HG03558 (cell line): ENCODE measurements around the gene WSB2.

ENCODE experiments used
- ATAC-seq: cut with Tn5 transposase; IDR thresholded peaks from one replicate; pipeline ENCODE4 v1.9.1; 2021; ENCODE audit warnings: moderate number of reproducible peaks; ENCODE audit not compliant: unreplicated experiment; ENCODE audit errors: extremely low read depth

Gene WSB2

DNA sequence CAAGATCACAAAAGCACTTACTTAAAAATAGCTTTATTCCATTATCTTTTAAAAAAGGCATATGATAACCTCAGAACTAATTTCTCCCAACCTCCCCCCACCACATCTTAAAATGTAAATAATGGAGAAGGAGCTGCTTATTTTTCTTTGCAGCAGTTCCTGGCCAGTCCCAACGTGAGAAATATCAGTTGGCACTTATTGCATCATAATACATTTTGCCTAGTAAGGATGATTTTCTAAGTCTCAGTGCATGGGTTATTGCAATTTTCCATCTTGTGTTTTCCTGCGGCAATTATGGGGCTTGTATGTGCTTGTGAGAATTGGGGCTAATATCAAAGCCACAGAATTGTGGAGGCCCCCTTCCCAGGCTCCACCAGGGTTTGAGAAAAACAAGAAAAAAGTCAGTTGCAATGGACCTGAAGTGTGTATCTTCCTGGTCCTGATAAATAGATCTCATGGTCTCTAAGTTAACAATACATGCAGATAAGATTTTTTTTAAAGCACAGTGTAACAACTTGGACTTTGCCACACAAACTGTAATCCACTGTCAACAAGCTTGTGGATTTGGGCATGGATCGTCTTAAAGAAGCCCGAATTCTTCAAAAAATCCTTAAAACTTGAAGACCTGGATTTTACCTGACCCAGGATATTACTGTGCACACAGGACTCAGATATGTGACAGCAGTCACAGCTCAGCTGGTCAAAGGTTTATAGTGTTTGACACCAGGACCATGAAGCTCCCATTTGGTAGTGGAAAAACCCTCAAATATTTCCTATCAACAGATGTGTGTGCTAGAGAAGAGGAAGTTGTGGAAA is 2.8 kb upstream of the WSB2 start:
- ATAC-seq, result no peak

DNA sequence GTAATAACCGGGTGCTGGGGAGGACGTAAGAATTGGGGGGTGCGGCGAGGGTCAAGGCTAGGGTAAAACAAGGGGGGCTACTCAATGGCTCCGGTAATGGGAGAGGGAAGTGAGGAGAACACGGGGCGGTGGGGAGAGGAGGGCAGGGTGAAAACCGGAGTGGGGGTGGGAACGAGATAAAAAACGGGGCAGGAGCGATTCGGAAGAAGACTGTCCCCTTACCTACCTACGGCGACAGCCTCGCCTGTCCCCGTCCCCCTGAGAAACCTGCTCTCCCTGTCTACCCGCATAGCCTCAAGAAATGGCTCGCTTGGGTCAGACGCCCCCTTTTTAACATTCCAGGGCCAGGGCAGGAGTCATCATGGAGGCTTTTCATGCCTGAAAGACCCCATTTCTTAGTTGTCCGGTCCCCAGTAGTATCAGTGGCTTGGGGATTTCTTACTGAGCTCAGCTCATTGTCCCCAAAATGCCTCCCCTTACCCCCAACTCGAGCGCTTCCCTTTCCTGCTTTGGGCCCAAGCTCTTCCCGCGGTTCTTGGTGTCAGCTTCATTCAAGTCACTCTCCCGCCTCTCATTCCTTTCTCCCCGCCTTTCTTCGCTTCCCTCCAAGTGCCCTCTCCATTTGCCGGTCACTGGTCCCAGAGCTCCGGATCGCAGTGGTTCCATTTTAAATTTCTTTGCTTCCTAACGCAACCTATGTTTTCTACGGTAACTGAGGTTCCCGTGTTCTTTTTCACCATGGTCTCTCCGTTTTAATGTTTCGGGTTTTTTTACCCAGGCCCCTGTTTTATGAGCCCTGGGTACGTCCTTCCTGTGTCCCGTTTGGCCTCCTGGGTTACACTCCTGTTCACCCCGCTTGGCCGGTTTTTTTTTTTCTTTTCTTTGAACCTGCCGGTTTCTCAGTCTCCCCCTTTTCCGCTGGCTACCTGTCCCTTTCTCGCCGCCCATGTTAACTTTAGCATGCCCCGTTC is 1.2 kb upstream of the WSB2 start:
- ATAC-seq, result no peak

DNA sequence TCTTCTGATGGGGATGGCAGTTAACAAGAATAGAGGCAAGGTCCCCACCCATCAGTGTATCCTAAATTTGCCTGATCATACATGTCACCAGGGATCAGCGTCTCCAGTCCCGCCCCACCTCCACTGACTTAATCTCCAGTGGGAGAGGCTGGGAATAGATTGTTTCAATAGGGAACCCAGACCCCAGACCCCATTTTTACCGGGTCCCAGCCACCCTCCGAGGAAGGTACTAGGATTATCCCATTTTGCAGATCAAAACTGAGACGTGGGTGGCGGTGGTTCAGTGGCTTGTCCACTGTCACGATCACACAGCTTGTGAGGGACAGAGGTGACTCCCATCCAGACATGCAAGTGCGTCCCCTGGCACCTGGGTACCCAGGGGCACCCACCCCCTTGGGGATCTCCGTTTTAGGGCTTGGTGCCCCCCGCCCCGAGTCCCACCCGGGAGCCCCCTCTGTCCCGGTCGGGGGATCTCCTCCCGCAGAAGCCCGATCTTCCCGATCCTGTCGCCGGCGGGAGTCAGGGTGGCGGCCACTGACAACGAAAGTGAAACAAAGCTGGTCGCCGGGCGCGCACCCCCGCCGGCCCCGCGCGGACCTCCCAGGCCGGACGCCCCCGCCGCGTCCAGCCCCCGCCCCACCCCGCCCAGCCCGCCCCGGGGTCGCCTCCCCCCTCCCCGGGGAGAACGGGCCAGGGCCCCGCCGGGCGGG is 523 bp downstream of the WSB2 start:
- no peak for ATAC-seq

DNA sequence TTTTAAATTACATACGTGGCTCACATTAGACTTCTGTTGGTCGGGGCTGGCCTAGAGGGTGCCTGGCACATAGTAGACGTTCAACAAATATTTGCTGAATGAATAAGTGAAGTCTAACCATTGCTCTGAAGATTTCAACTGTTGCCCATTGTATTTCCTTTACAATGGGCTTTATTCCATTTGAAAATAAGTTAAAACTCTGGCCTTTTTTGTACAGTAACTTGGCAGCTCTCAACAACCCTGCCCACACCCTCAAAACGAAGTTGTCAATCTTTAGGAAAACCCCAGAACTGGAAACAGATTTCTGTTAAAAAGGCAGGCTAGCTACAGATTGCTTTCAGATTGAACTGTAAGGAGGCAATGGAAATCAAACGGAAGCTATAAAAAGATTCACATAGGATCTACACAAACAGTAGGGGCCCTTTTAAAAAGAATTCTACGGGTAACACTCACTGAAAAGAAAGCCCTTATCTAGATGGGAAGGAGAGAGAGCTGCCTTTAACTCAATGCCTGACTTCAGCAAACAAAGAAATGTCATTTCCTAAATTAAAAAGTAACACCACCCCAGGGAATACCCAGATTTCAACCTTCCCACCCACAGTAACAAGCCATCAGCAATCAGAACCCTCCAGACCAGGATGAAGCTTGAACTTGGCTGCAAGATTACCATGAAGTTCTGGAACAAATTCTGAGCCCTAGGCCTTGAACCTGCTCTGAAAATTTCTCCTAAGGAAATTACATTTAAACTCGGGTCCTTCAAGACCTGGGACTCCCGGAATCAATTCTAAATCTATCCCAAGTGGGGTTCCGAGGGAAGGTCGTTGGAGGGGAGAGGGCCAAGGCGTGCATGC is 1.4 kb downstream of the WSB2 start:
- no peak for ATAC-seq

DNA sequence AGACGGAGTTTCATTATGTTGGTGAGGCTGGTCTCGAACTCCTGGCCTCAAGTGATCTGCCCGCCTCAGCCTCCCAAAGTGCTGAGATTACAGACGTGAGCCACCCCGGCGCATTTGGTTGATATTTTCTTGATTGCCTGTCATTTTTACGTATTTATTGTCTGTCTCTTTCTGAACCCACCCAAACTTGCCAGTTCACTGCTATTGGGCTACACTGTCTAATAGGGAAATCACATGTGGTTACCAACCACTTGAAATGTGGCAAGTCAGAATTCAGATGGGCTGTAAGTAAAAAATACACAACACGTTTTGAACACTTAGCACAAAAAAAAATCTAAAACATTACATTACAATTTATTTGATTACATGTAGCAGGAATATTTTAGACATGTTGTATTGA is 2.1 kb downstream of the WSB2 start:
- ATAC-seq, result no peak

DNA sequence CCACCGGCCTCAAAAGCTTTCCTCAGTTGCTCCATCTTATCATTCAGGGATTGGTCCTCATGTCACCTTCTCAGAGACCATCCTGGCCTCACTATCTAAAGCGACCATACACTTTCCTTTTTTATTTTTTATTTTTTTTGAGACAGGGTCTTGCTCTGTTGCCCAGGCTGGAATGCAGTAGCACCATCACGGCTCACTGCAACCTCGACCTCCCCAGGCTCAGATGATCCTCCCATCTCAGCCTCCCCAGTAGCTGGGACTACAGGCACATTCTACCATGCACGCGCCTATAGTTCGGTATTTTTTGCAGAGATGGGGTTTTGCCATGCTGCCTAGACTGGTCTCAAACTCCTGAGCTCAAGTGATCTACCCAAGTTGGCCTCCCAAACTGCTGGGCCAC is 2.8 kb downstream of the WSB2 start:
- ATAC-seq, result no peak

DNA sequence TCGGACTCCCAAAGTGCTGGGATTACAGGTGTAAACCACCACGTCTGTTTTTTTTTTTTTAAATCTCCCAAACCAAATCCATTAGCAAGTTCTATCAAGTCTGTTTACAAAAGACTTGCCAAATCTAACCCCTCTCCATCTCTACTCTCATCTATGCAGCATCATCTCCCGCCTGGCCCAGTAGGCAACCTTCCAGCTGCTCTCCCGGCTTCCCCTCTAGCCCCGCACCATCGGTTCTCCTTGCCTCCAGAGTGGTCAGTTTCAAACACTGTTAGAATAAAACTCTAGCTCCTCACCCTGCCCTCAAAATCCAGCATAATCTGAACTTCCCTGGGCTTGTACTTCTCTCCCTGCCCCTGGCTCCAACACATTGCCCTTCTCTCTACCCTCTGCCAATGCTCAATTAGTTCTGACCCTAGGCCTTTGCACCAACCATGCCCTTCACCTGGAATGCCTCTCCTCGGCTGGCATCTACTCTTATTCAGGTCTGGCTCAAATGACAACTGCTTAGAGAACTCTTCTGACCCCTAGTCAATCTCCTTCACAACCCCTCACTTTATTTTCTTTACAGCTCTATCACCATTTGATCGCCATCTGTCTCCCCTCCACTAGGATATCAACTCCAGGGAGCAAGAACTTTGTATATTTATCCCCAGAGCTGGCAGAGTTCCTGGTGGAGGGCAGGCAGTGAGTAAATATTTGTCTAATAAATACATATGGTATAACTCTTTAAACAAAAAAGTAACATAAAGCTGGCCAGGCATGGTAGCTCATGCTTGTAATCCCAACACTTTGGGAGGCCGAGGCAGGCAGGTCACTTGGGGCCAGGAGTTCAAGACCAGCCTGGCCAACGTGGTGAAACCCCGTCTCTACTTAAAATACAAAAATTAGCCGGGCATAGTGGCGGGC is 4.9 kb downstream of the WSB2 start:
- no peak for ATAC-seq

DNA sequence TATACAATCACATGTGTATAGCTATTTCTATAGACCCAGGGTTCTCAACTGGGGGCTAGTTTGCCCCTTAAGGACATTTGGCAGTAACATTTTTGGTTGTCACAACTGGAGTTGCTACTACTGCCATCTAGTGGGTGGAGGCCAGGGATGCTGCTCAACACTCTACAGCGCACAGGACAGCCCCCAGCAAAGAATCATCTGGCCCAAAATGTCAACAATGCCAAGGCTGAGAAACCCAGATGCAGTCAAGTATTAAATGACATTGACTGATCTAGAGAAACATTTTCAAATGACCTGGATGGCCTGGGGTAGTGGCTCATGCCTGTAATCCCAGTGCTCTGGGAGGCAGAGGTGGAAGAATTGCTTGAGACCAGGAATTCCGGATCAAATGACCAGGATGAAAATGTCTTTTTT is 5.8 kb downstream of the WSB2 start:
- no peak for ATAC-seq

DNA sequence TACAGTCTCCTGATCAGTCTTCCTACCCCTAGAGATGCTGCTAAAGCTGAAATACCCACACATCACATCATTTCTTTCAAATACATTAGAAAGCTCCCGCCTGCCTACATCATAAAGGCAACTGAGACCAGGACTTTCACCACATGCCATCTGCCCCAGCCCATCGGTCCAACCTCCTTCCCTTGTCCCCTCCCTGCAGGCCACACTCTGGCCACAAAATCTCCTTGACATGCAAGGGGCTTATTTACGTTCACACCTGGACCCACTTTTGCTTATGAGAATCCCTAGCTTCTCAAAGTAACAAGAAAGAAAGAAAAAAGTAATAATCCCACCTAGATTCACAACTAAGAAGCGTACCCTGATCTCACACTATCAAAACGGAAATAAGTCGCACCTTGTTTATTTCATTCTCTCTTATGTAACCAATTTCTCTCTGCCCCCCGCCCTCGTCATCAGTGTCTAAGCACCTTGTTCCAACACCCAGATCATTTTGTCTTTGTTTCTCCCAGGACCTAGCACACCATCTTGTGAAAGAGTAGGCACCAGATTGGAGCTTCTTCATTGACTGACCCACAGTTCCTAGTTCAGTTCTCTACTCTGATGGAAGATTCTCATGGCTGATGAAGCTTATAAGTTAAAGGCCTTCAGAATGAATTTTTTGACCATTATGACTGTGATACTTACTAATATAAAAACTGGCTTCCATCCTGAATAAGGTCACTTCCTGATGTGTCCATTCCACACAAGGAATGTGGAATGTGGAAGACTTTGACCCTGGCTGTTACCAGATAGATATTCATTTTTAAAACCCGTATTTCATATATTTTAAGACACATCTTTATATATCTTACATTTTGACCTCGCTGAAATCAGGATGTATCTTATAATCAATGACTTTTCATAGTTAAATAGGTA is 7.7 kb downstream of the WSB2 start:
- no peak for ATAC-seq

DNA sequence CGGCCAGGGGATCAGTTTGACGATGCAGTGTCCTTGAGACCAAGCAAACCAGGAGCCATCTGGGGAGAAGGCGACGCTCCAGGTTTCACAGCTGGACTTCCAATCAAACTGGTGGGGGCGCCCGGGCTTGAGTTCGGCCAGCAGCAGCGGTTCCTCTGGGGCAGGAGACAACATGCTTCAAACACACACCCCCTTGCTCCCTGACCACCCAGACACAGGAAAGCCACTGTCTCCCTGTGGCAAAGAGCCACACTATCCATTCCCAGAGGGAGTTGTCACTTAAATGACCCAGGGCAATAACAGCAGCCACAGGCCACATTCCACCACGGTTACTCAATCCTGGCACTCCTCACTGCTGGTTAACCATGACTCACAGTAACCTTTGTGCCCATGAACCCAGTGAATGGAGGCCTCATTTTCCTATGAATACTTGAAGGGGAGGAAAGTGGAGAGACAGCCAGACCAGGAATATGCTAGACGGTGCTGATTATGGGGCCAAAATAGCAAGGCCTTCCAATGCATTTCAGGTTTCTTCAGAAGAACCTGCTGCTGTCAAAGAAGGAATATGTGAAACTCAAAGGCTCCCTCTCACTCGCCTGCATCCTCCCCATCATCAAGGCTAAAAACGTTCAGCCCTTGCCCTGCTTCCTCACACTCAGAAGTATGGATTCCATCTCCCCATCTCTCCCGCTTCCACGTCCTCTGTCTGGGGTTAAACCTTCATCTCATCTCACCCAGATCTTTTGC is 8.5 kb downstream of the WSB2 start:
- ATAC-seq, result no peak

DNA sequence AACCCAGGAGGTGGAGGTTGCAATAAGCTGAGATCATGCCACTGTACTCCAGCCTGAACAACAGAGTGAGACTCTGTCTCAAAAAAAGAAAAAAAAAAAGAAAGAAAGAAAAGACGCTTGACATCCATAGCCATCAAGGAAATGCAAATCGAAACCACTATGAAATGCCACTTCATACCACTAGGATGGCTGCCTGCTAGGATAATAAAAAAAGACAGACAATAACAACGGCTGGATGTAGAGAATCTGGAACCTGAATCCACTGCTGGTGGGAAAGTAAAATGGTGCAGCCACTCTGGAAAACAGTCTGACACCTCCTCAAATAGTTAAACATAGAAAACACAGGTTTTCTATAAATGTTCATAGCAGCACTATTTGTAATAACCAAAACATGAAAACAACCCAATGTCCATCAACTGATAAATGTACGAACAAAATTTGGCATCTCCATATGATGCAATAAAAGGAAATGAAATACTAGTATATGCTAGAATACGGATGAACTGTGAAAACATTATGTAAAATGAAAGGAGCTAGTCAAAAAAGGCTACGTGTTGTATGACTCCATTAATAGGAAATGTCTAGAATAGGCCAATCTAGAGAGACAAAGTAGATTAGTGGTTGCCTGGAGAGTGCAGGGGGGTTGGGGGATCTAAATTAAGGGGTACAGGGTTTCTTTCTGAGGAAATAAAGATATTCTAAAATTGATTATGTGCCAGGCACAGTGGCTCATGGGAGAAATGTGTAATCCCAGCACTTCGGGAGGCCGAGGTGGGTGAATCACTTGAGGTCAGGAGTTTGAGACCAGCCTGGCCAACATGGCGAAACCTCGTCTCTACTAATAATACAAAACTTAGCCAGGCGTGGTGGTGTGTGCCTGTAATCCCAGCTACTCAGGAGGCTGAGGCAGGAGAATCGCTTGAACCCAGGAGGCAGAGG is 9.7 kb downstream of the WSB2 start:
- no peak for ATAC-seq

DNA sequence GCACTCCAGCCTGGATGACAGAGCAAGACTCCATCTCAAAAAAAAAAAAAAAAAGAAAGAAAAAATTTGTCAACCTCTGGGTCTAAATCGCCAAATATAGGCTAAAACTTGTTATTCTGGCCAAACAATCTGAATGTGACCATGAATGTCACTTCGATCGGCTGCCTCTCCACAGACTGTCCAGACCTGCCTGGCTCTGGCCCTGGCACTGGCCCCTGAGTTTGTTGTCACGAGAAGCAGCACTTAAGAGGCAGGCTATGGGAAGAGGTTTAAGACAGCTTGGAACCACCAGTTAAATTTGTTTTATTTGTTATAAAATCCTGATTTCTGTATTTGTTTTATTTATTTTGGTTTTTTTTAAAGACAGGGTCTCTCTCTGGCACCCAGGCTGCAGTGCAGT is 14.5 kb downstream of the WSB2 start:
- ATAC-seq, result no peak

DNA sequence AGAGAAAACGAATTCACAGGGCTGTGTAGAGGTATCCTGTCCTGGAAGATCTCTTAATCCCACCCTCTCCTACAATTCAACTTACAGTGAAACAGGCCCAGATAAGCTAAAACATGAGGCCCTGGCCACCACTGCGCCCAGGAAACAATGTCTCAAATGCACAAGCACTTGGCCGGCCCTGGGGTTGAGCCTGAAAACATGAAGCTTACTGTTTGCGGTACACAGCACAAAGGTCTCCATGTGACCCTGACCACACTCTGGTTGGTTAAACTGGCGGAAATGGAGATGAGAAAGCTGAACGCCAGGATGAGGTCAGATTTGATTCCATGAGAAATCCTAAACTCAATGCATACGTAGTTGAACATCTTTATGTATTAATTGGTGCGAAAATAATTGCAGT is 16.4 kb downstream of the WSB2 start:
- no peak for ATAC-seq

DNA sequence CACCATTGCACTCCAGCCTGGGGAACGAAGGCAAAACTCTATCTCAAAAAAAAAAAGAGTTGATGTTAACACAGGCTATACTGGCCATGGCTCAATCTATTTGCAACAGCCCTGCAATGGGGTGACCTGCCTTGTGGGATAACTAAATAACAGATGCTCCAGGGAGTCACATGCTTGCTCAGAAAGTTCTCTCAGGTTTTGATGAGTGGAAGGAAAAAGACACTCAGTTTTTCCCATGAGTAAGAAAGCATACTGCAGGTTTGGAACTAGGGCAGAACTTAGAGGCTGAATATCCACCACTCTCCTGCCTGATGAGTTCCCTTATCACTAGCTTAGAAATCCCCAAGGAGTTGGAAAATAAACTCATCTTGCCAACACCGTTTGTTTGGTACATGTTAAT is 16.9 kb downstream of the WSB2 start:
- ATAC-seq, result no peak

DNA sequence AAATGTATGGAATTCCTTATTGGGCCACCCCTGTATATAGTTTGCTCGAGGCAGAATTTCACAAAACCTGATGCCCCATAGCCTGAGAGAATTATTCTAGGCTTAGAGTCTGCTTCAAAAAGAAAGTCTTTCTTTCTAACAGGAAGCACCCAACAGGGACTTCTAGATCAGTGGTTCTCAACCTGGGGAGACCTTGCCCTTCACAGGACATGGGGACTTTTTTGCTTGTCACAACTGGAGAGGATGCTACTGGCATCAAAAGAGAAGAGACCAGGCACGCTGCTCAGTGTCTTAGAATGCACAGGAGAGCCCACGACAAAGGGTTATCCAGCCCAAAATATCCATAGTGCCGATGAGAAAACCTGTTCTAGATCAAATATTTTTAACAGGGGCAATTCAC is 18.9 kb downstream of the WSB2 start:
- no peak for ATAC-seq

DNA sequence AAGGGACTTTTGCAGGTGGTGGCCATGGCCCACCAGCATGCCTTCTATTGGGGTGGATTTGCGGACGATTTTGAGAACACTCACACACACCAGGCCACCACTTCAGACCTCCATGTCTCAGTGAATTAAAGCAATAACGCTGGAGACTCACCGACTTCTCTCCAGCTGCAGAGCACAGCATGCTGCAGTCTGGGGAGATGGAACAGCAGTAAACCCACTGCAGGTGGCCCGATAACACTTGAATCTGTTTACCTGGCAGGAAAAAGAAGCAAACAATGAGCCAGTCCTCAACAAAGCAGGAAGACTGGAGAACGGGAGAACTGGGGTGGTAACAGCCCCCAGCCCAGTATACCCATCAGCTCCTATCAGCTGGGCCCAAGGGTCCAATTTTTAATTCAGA is 22.8 kb downstream of the WSB2 start:
- ATAC-seq, result no peak
